ENCODE results near the gene BCO1. TPM values are rescaled to one million over a fixed set of nuclear protein-coding genes. Genes with fewer than 3 reads are reported as not detected.

The BCO1 gene
- total RNA-seq, 1 donor from 2014 or later, result 2.0 TPM

GRCh38 chr16:81261049-81261648 is 22.7 kb downstream of the BCO1 start:
- Mint-ChIP-seq H3K4me1 (ENCODE audit: unreplicated experiment) (no peaks in the 10 kb centered on the region), H3K9me3 (no peaks in the 10 kb centered on the region), H3K4me3 (no peak overlapping the region), H3K27me3 (no peaks in the 10 kb centered on the region), H3K27ac (no peak overlapping the region), H3K36me3 (no peaks in the 10 kb centered on the region)
- no peak for DNase-seq (ENCODE audit: extremely low spot score, unreplicated experiment)
- TF ChIP-seq CTCF (conservative IDR thresholded peaks at IDR 0.05), result peak; percentile 70

DNA sequence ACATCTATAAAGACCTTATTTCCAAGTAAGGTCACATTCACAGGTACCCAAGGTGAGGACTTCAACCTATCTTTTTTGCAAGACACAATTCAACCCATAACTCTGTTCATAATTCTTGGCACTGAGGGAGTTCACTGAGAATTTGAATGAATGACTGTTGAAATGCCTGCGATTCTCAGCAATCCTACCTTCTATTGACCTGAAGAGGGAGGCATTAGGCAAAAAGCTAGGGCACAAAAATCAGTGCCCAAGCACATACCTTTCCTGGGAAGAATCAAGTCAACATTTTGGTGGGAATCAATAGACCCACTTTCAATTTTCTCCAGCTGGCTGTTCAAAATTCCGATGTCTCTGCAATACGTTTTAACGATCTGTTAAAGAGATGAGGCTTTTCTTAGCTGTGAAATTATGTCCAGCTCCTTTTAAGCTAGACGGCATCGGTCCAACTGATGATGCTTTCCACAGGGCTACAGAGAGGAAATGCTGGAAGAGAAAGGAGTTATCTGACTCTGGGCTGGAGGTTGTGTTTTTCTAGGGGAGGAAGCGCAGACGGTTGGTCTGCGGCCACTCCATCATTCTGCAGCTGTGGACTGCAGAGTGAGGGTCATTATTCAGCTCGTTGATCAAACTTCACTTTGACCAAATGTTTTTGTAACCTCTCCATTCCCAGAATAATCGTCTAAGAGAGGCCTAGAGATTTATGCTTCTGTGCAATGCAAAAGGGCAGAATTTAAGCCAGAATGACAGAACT is 25.2 kb downstream of the BCO1 start:
- Mint-ChIP-seq H3K27me3 (no peaks in the 10 kb centered on the region), H3K4me3 (no peak overlapping the region), H3K27ac (no peak overlapping the region), H3K4me1 (ENCODE audit: unreplicated experiment) (peaks cover 7% of the 10 kb centered on the region), H3K9me3 (no peaks in the 10 kb centered on the region), H3K36me3 (peaks cover 3% of the 10 kb centered on the region)
- no peak for DNase-seq (ENCODE audit: extremely low spot score, unreplicated experiment)
- TF ChIP-seq CTCF (conservative IDR thresholded peaks at IDR 0.05), result no peak

- H3K4me3 Mint-ChIP-seq, result no peak overlapping the region
- peaks cover 7% of the 10 kb centered on the region for H3K4me1 Mint-ChIP-seq (ENCODE audit: unreplicated experiment)
- no peak for DNase-seq (ENCODE audit: extremely low spot score, unreplicated experiment)
- H3K9me3 Mint-ChIP-seq, result no peaks in the 10 kb centered on the region
- no peak for TF ChIP-seq CTCF (conservative IDR thresholded peaks at IDR 0.05)
- H3K27ac Mint-ChIP-seq, result no peak overlapping the region
- H3K27me3 Mint-ChIP-seq, result no peaks in the 10 kb centered on the region
- H3K36me3 Mint-ChIP-seq, result peaks cover 4% of the 10 kb centered on the region
These were observed 25.9 kb downstream of the BCO1 start for GRCh38 chr16:81264386-81264785.

GRCh38 chr16:81265052-81265451 is 26.6 kb downstream of the BCO1 start:
- H3K27ac Mint-ChIP-seq, result no peak overlapping the region
- no peaks in the 10 kb centered on the region for H3K27me3 Mint-ChIP-seq
- H3K4me3 Mint-ChIP-seq, result no peak overlapping the region
- no peaks in the 10 kb centered on the region for H3K9me3 Mint-ChIP-seq
- peaks cover 4% of the 10 kb centered on the region for H3K36me3 Mint-ChIP-seq
- peaks cover 7% of the 10 kb centered on the region for H3K4me1 Mint-ChIP-seq (ENCODE audit: unreplicated experiment)
- TF ChIP-seq CTCF (conservative IDR thresholded peaks at IDR 0.05), result no peak
- DNase-seq (ENCODE audit: extremely low spot score, unreplicated experiment), result no peak

GRCh38 chr16:81265658-81266451 is 27.4 kb downstream of the BCO1 start:
- H3K27ac Mint-ChIP-seq, result no peak overlapping the region
- TF ChIP-seq CTCF (conservative IDR thresholded peaks at IDR 0.05), result no peak
- DNase-seq (ENCODE audit: extremely low spot score, unreplicated experiment), result no peak
- H3K27me3 Mint-ChIP-seq, result no peaks in the 10 kb centered on the region
- peaks cover 7% of the 10 kb centered on the region for H3K4me1 Mint-ChIP-seq (ENCODE audit: unreplicated experiment)
- no peak overlapping the region for H3K4me3 Mint-ChIP-seq
- H3K36me3 Mint-ChIP-seq, result peaks cover 4% of the 10 kb centered on the region
- no peaks in the 10 kb centered on the region for H3K9me3 Mint-ChIP-seq

Measured in type B pancreatic cell (in vitro differentiated cells).